ENCODE data around the gene NPIPB5.
"Not testable (repeated sequence)": the region's sequence is repeated elsewhere in the genome, so short reads cannot be mapped to it uniquely, and the experiment has no call there.

The NPIPB5 gene

DNA sequence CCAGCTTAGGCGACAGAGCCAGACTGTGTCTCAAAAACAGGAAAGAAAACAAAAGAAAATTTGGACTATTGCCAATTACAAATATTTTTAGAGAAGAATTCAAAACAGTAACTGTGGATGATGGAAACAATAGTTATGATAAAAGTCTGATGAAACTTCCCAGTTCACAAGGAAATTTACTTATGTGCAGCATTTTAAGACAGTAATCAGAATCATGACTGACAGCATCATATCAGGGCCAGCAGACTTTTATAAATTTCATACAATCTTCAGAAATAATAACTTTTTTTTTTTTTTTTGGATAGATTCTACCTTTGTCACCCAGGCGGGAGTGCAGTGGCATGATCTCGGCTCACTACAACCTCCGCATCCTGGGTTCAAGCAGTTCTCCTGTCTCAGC is at the start of gene NPIPB5:
Gene NPIPB5, plus strand, starts transcription at position 301 of the 400 bp plus-strand sequence. CDS start 2,911 bp downstream, outside the sequence.
- not testable (repeated sequence) for H3K4me3 ChIP-seq (ENCODE audit: low read depth, low read length); DNase-seq (ENCODE audit: low read depth)

DNA sequence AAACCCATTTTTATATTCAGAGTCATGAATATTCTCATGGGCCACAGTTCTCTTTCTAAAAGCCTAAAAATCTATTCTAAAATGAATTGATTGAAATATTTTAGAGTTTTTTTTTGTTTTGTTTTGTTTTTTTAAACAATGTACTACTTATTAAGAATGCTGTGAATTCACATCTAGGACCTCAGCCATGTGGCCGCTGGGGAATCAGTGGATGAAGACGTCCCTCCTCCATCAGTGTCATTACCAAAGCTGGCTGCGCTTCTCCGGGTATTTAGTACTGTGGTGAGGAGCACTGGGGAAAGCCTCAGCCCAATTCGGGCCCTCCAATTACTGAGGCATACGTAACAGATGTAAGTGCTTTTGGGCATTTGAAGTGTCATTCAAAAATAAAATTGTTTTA is 41.8 kb upstream of the NPIPB5 start:
- DNase-seq (ENCODE audit: low read depth); H3K4me3 ChIP-seq (ENCODE audit: low read depth, low read length): not testable (repeated sequence)

DNA sequence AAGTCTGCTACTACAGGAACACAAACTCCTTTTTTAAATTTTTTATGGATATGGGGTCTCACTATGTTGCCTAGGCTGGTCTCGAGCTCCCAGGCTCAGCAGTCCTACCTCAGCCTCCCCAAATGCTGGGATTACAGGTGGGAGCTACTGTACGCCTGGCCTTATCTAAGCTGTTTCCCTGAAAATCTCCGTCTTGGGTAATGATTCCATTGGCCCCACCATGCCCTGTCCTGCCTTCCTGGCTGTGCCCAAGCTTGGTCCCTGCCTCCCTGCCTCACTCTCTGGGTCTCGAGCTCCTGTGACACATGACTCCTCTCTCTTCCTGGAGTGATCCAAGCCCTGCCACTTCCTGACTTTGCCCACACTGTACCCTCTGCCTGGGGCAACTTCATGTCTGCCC is 27.3 kb downstream of the NPIPB5 start:
- H3K4me3 ChIP-seq (ENCODE audit: low read depth, low read length); DNase-seq (ENCODE audit: low read depth): not testable (repeated sequence)

- DNase-seq (ENCODE audit: low read depth); H3K4me3 ChIP-seq (ENCODE audit: low read depth, low read length): not testable (repeated sequence)
These were observed 34.1 kb downstream of the NPIPB5 start for GRCh38 chr16:22544809-22545208.

DNA sequence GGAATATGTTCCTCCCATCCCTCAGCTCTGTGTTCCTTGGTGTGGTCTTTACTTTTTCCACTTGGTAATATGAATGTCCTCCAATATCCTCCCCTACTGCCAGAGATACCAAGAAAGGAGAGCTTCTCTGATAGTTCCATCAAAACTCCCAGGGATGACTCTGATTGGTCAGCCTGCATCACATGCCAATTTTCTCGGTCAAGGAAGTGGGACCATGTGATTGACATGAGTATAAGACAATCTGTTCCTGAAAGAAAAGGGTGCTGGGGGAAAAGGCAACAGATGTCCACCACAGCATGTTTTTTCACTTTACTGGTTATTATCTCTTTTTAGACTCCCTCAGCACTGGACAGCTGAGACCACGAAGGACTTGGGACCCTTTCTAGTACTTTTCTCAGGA is 35.9 kb downstream of the NPIPB5 start:
- H3K4me3 ChIP-seq (ENCODE audit: low read depth, low read length); DNase-seq (ENCODE audit: low read depth): not testable (repeated sequence)

DNA sequence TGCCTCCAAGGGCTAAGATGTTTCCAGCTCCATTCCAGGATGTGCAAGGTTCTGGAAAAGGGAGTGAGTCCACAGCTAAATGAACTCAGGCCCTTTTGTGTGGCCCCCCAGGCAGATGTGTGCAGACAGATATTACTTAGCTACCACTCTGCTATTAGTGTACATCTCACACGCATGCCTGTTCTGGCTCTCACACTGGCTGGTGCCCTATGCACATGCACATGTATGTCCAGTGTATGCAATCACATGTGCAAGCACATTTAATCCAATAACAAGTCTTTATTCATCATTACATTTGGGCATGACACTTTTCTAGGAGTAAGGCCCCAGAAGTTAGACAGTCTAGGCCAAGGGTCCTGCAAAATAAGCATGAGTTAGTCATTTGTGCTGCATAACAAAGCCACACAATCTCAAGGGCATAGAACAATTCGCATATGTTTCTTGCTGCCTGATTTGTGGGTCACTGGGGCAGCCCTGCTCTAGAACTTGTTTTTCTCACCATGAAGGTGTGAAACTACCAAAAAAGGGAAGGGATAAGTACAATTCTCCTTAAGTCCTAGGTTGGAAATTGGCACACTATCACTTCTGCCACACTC is 36.6 kb downstream of the NPIPB5 start:
- not testable (repeated sequence) for DNase-seq (ENCODE audit: low read depth); H3K4me3 ChIP-seq (ENCODE audit: low read depth, low read length)

- H3K4me3 ChIP-seq (ENCODE audit: low read depth, low read length); DNase-seq (ENCODE audit: low read depth): not testable (repeated sequence)
These were observed 39.2 kb downstream of the NPIPB5 start for GRCh38 chr16:22549853-22550252.

DNA sequence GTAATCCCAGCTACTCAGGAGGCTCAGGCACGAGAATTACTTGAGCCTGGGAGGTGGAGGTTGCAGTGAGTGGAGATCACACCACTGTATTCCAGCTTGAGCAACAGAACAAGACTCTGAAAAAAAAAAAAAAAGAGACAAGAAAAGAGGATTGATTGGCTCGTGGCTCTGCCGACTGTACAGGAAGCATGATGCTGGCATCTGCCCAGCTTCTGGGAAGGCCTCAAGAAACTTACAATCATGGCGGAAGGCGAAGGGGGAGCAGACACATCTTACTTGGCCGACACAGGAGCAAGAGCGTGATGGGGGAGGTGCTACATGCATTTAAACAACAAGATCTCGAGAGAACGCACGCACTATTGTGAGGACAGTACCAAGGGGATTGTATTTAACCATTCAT is 40.5 kb downstream of the NPIPB5 start:
- not testable (repeated sequence) for H3K4me3 ChIP-seq (ENCODE audit: low read depth, low read length); DNase-seq (ENCODE audit: low read depth)

DNA sequence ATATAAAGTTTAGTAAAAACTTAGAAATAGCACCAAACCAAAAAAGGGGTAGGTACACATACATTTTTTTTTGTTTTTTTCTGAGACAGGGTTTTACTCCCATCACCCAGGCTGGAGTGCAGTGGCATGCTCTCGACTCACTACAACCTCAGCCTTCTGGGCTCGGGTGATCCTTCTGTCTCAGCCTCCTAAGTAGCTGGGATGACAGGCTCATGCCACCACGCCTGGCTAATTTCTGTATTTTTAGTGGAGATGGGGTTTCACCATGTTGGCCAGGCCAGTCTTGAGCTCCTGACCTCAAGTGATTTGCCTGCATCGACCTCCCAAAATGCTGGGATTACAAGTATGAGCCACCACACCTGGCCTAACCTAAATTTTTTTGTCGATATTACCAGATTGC is 41.0 kb downstream of the NPIPB5 start:
- not testable (repeated sequence) for H3K4me3 ChIP-seq (ENCODE audit: low read depth, low read length); DNase-seq (ENCODE audit: low read depth)

GRCh38 chr16:22556759-22557158 is 46.1 kb downstream of the NPIPB5 start:
- DNase-seq (ENCODE audit: low read depth); H3K4me3 ChIP-seq (ENCODE audit: low read depth, low read length): not testable (repeated sequence)
